Lower lobe of right lung (tissue), 2 donors: Measurements from ENCODE around the gene NLGN4X. TPM values are rescaled to one million over a fixed set of nuclear protein-coding genes. Genes with fewer than 3 reads are reported as not detected.
"Not testable (repeated sequence)": the region's sequence is repeated elsewhere in the genome, so short reads cannot be mapped to it uniquely, and the experiment has no call there.

ENCODE experiments used
- ATAC-seq, 2 donors: fragments of 200-7000 bp; cut with Tn5 transposase; one replicate each; pipeline ENCODE4 v1.9.1; 2020 to 2022; ENCODE audit warnings: mild to moderate bottlenecking in 2 of 2, moderate library complexity in 2 of 2
- DNase-seq: peaks from one replicate; pipeline ENCODE4 v3.0.0-alpha.2; 2020
- H3K27ac ChIP-seq: fragments of 200-600 bp; one replicate; pipeline ENCODE4 v1.8.0; 2022
- H3K27me3 ChIP-seq: fragments of 200-600 bp; one replicate; pipeline ENCODE4 v1.8.0; 2022; ENCODE audit warnings: low read depth
- H3K36me3 ChIP-seq: fragments of 200-600 bp; one replicate; pipeline ENCODE4 v1.8.0; 2022; ENCODE audit warnings: mild to moderate bottlenecking
- H3K4me1 ChIP-seq: fragments of 200-600 bp; one replicate; pipeline ENCODE4 v1.8.0; 2022
- H3K4me3 ChIP-seq: fragments of 200-600 bp; one replicate; pipeline ENCODE4 v1.8.0; 2022; ENCODE audit warnings: mild to moderate bottlenecking
- H3K9me3 ChIP-seq: fragments of 200-600 bp; one replicate; pipeline ENCODE4 v1.8.0; 2022
- intact Hi-C: fragments of 100-400 bp; cut with DNase I; formaldehyde crosslinking; loops from one replicate; pipeline ENCODE4 v1.11.0; 2022
- total RNA-seq: library from RNA; stranded (reverse); fragmentation: NEBNext Ultra II Directional; extraction: Animal tissue kit (Norgen Biotek cat#: 25700); gene quantifications from one replicate; pipeline ENCODE4 v1.2.1, GENCODE V29; 2021
- TF ChIP-seq, protein P1 (sequence below): fragments of 200-600 bp; IDR thresholded peaks from one replicate; pipeline ENCODE4 v1.8.0; 2022; ENCODE audit warnings: antibody characterized with exemption, mild to moderate bottlenecking
- donor health status: DM: no; HTN: yes; CAD: no; lungs with severe emphysema.

The NLGN4X gene
- total RNA-seq, 1 donor from 2014 or later: 4.8 TPM

DNA sequence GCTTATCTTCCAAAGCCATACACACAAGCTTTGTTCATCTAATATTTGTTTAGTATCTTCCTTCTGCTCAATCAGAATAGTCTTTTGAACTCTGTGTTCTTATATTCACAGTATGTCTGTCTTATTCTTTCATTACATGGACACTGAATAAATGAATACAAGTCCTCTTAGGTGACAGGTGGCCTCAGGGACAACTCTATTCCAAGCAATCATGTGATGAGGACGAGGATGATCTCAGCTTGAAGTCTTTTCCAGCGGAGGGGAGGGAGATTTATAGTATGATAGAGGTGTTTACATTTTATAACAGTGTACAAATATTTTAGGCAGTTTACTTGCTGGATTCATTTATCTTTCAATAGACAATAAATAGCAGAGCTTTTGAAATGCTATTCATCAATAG, 300.4 kb downstream of the NLGN4X start:
- Histone ChIP-seq H3K27me3 (no peaks in the 10 kb centered on the region), H3K27ac (no peak overlapping the region), H3K9me3 (no peaks in the 10 kb centered on the region), H3K4me1 (no peaks in the 10 kb centered on the region), H3K36me3 (no peaks in the 10 kb centered on the region), H3K4me3 (no peak overlapping the region)
- TF ChIP-seq, protein P1, sequence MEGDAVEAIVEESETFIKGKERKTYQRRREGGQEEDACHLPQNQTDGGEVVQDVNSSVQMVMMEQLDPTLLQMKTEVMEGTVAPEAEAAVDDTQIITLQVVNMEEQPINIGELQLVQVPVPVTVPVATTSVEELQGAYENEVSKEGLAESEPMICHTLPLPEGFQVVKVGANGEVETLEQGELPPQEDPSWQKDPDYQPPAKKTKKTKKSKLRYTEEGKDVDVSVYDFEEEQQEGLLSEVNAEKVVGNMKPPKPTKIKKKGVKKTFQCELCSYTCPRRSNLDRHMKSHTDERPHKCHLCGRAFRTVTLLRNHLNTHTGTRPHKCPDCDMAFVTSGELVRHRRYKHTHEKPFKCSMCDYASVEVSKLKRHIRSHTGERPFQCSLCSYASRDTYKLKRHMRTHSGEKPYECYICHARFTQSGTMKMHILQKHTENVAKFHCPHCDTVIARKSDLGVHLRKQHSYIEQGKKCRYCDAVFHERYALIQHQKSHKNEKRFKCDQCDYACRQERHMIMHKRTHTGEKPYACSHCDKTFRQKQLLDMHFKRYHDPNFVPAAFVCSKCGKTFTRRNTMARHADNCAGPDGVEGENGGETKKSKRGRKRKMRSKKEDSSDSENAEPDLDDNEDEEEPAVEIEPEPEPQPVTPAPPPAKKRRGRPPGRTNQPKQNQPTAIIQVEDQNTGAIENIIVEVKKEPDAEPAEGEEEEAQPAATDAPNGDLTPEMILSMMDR: no peak
- no peak for ATAC-seq
- DNase-seq: no peak
- intact Hi-C loops: no loop called here

DNA sequence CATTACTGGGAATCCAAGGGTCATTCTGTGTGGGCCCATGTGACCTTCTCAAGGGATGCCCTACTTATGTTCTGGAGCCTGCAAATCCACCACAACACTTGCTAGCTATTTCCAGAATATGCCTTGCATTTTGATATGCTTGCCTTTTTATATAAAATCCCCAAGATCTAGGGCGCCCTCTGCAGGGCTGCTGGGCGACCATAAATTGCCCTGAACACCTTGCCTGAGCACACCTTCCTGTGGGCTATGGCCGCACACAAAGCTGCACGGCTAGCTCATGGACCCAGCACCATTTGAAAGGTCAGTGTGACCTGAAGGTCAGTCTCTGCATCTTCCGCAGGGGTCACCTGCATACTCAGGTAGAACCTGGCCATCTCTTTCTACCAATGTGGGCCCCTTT, 311.7 kb downstream of the NLGN4X start:
- H3K36me3 ChIP-seq: no peaks in the 10 kb centered on the region
- no peak for DNase-seq
- TF ChIP-seq, protein P1: no peak
- no peak overlapping the region for H3K27ac ChIP-seq
- no peaks in the 10 kb centered on the region for H3K27me3 ChIP-seq
- H3K4me1 ChIP-seq: no peaks in the 10 kb centered on the region
- no peak overlapping the region for H3K4me3 ChIP-seq
- no peaks in the 10 kb centered on the region for H3K9me3 ChIP-seq
- intact Hi-C loops: no loop called here
- no peak for ATAC-seq

DNA sequence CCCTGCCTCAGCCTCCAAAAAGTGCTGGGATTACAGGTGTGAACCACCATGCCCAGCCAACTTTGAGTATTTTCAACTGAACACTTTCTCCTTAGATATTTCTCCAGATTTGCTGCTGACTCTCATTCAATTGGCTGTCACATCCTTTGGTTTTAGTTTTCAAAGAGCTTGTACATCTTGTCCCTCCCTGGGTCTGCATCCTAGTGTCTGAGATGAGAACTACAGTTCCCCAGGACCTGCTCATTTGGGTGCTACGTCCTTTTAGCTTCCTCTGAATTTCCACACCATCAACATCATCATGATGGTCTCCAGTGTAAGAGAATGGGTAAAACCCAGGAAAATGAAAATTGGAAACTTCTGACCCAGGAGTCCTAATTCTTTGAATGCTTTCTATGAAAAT, 312.9 kb downstream of the NLGN4X start:
- H3K27me3 ChIP-seq: no peaks in the 10 kb centered on the region
- TF ChIP-seq, protein P1: no peak
- DNase-seq: no peak
- no peaks in the 10 kb centered on the region for H3K4me1 ChIP-seq
- H3K27ac ChIP-seq: no peak overlapping the region
- no peak overlapping the region for H3K4me3 ChIP-seq
- H3K36me3 ChIP-seq: no peaks in the 10 kb centered on the region
- no peak for ATAC-seq
- no peaks in the 10 kb centered on the region for H3K9me3 ChIP-seq
- intact Hi-C loops: no loop called here

DNA sequence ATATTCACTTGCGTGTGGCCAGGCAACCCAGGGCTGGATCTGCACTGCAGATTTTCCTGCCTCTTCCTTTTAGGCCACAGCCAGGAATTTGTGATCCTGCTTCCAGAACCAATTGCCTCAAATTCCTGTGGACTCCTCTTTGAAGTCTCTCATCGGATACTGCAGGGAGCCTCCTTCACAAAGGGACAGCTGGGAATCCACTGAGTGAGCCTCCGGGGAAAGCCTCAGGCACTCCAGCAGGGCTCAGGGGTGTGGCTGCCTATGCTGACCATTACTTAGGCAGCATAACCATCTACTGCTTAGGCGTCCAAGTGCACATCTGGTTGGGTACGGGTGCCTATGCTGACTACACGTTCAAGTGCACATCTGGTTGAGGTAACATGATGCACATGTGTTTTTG, 321.5 kb downstream of the NLGN4X start:
- no peaks in the 10 kb centered on the region for H3K4me1 ChIP-seq
- H3K9me3 ChIP-seq: no peaks in the 10 kb centered on the region
- ATAC-seq (no peak), DNase-seq (no peak)
- H3K4me3 ChIP-seq: no peak overlapping the region
- H3K27ac ChIP-seq: no peak overlapping the region
- no peaks in the 10 kb centered on the region for H3K27me3 ChIP-seq
- intact Hi-C loops: no loop called here
- TF ChIP-seq, protein P1: no peak
- no peaks in the 10 kb centered on the region for H3K36me3 ChIP-seq

DNA sequence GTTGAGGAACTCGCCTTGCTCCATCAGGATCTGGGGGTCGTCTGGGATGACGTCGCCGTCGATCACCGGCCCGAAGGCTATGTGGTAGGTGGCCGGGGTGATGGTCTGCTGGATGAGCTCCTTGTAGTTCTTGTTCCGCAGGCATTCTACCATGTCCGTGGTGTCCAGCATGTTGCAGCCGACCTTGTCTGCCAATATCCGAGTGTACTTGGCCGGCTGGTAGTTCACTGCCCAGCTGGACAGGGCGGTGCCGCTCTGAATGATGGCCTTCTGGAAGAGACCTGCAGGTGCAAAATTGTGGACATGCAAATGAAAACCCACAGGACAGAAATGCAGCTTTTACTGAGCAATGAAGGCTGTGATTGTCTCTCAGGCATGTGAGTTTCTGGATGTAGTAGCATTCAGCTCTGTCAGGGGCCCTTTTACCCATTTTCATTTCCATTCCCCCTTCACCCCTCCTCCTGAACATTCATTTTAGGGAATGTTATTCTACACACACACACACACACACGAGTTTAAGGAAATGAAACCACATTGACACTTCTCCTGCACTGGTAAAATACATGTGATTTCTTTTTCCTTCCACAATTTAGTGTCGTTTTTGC, 325.0 kb downstream of the NLGN4X start:
- H3K9me3 ChIP-seq, H3K4me3 ChIP-seq, H3K4me1 ChIP-seq, H3K27me3 ChIP-seq, intact Hi-C loops, H3K27ac ChIP-seq, DNase-seq, H3K36me3 ChIP-seq, ATAC-seq: not testable (repeated sequence)

DNA sequence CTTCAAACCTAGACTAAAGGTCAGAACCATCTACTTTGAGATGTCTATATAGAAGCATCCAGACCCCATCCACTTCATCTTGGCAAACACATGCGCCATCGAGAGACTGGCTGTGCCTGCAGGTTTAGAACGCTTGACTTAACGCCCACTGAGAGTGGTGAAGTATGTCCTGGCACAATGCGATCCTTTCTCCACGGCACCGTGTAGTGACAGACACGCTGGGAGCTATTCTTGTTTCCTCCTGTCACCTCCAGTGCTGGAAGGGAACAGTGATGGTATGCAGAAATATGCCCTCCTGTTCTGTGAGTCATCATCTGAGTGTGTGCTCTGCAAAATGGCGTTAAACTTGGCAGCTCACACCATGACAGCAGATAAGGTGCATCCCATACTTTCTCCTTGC, 330.2 kb downstream of the NLGN4X start:
- Histone ChIP-seq H3K36me3 (no peaks in the 10 kb centered on the region), H3K4me3 (no peak overlapping the region), H3K27ac (no peak overlapping the region), H3K9me3 (no peaks in the 10 kb centered on the region), H3K4me1 (no peaks in the 10 kb centered on the region), H3K27me3 (no peaks in the 10 kb centered on the region)
- intact Hi-C loops: no loop called here
- DNase-seq (no peak), ATAC-seq (no peak)
- TF ChIP-seq, protein P1: no peak
